K562 (cell line): ENCODE measurements around the gene EVL. TPM values are rescaled to one million over a fixed set of nuclear protein-coding genes. Genes with fewer than 3 reads are reported as not detected.
A peak's percentile ranks its signal among the peaks of the same experiment; 100 is the strongest.

Source experiments
- ATAC-seq: fragments of 200-7000 bp; cut with Tn5 transposase; 3 replicates; pipeline ENCODE4 v1.9.1; 2020; ENCODE audit warnings: moderate library complexity
- BruUV-seq: library from RNA; stranded (reverse); fragments of 400-500 nt; replicated peaks from 2 replicates; lab custom pipeline; 2021; lab: Mats Ljungman, UMichigan
- CTCF ChIA-PET: fragments of 300-600 bp; formaldehyde crosslinking; extraction: SDS; loops from one replicate; lab custom pipeline; 2021; ENCODE audit warnings: low intra/inter-chr PET ratio; lab: Yijun Ruan, JAX
- POLR2A ChIA-PET: fragments of 300-600, 350-650 bp; sonication (Branson Sonifier 250); formaldehyde crosslinking; extraction: SDS; loops from one replicate; lab custom pipeline; 2021; ENCODE audit warnings: antibody characterized with exemption, inconsistent platforms; lab: Yijun Ruan, JAX
- DNase-seq, 4 experiments: peaks; one replicate each; pipeline versions ENCODE4 v3.0.0 to v3.0.0-alpha.2; 2011 to 2018; ENCODE audit warnings: low spot score in 3 of 4, mixed read lengths in 3 of 4; ENCODE audit errors: extremely low read depth in 1 of 4
- FAIRE-seq: peaks from 2 replicates; lab custom pipeline; 2011; peaks lifted over from hg19 to GRCh38; lab: Jason Lieb, UNC
- H2AFZ ChIP-seq: 2 replicates; pipeline ENCODE4 v1.6.0; 2011; ENCODE audit warnings: low read depth, low read length, control low read depth, inconsistent platforms
- H3K27ac ChIP-seq: fragments of 200-600 bp; 3 replicates; pipeline ENCODE4 v1.8.0; 2011; ENCODE audit warnings: low read depth, mild to moderate bottlenecking, control low read depth, inconsistent platforms, low read length, moderate library complexity, mixed read lengths; ENCODE audit errors: extremely low read depth
- H3K27me3 ChIP-seq, 2 experiments: fragments of 300-600 bp in 1 of 2; 2 replicates in 1 of 2; 3 replicates in 1 of 2; pipeline versions ENCODE4 v1.6.0 to v1.8.0; 2011; ENCODE audit warnings: inconsistent platforms in 2 of 2, low read length in 2 of 2, mild to moderate bottlenecking in 1 of 2, mixed read lengths in 1 of 2, moderate library complexity in 1 of 2; ENCODE audit not compliant: control insufficient read depth in 2 of 2, insufficient read depth in 2 of 2
- H3K36me3 ChIP-seq: fragments of 300-600 bp; 3 replicates; pipeline ENCODE4 v1.8.0; 2011; ENCODE audit warnings: mild to moderate bottlenecking, low read length, inconsistent platforms; ENCODE audit not compliant: control insufficient read depth, insufficient read depth
- H3K4me1 ChIP-seq, 2 experiments: fragments of 200-600 bp in 1 of 2; replicated peaks in 1 of 2; 2 replicates in 1 of 2; 3 replicates in 1 of 2; pipeline versions ENCODE4 v1.5.1 to v1.8.0; 2011; ENCODE audit warnings: inconsistent platforms in 2 of 2, low read length in 2 of 2, mild to moderate bottlenecking in 1 of 2, mixed read lengths in 1 of 2, moderate library complexity in 1 of 2; ENCODE audit not compliant: control insufficient read depth in 2 of 2, insufficient read depth in 2 of 2
- H3K4me2 ChIP-seq: 2 replicates; pipeline ENCODE4 v1.6.1; 2011; ENCODE audit warnings: low read length, control low read depth, inconsistent platforms, mixed read lengths; ENCODE audit not compliant: insufficient read depth
- H3K4me3 ChIP-seq: fragments of 200-600 bp; sonication (generic), shearing (Covaris generic); 2 replicates; pipeline ENCODE4 v1.5.1; 2016; ENCODE audit warnings: control low read depth, inconsistent platforms
- H3K79me2 ChIP-seq: fragments of 200-600 bp; 3 replicates; pipeline ENCODE4 v1.8.0; 2011; ENCODE audit warnings: low read length, inconsistent platforms; ENCODE audit not compliant: control insufficient read depth, insufficient read depth
- H3K9ac ChIP-seq, 2 experiments: 2 replicates each; pipeline versions ENCODE4 v1.6.0 to v1.6.1; 2011; ENCODE audit warnings: low read depth in 2 of 2, low read length in 2 of 2, control low read depth in 1 of 2, inconsistent platforms in 1 of 2, mild to moderate bottlenecking in 1 of 2, mixed read lengths in 1 of 2; ENCODE audit not compliant: insufficient read depth in 1 of 2
- H3K9me1 ChIP-seq: one replicate; pipeline ENCODE4 v1.6.0; 2011; ENCODE audit warnings: inconsistent platforms, mild to moderate bottlenecking, low read length, moderate library complexity; ENCODE audit not compliant: control insufficient read depth, insufficient read depth
- H3K9me3 ChIP-seq: replicated peaks from 2 replicates; pipeline ENCODE4 v1.5.1; 2011; ENCODE audit warnings: low read depth, low read length, inconsistent platforms; ENCODE audit not compliant: control insufficient read depth, insufficient read depth
- H4K20me1 ChIP-seq: replicated peaks from 2 replicates; pipeline ENCODE4 v1.6.1; 2011; ENCODE audit warnings: low read length, inconsistent platforms, mixed read lengths; ENCODE audit not compliant: control insufficient read depth, insufficient read depth
- BRF1 ChIP-seq: IDR thresholded peaks from 3 replicates; pipeline ENCODE4 v1.6.1; 2011; ENCODE audit warnings: borderline replicate concordance, mild to moderate bottlenecking; ENCODE audit not compliant: insufficient read length; ENCODE audit errors: extremely low read depth
- MYBL2 ChIP-seq, 2 experiments: fragments of 450-650 bp in 1 of 2; sonication (generic) in 1 of 2; formaldehyde crosslinking in 1 of 2; IDR thresholded peaks; 2 replicates each; pipeline versions ENCODE4 v1.6.1 to v1.8.1; 2017 to 2022; ENCODE audit warnings: borderline replicate concordance in 1 of 2, inconsistent platforms in 1 of 2, low read depth in 1 of 2, mild to moderate bottlenecking in 1 of 2, missing genetic modification reagents in 1 of 2, moderate library complexity in 1 of 2
- RBFOX2 ChIP-seq: fragments of 200-400 bp; formaldehyde crosslinking; IDR thresholded peaks from 2 replicates; pipeline ENCODE4 v1.6.1; 2017; ENCODE audit warnings: low read depth, mild to moderate bottlenecking, low read length, moderate library complexity
- ZNF695 ChIP-seq: fragments of 450-650 bp; formaldehyde crosslinking; IDR thresholded peaks from 2 replicates; pipeline ENCODE4 v1.4.0; 2020; ENCODE audit warnings: mild to moderate bottlenecking, moderate library complexity
- ZNF75A ChIP-seq: fragments of 450-650 bp; formaldehyde crosslinking; IDR thresholded peaks from 2 replicates; pipeline ENCODE4 v1.4.0; 2020; ENCODE audit warnings: mild to moderate bottlenecking
- ZNF778 ChIP-seq: fragments of 450-650 bp; formaldehyde crosslinking; IDR thresholded peaks from 2 replicates; pipeline ENCODE4 v1.4.0; 2020; ENCODE audit warnings: mild to moderate bottlenecking, moderate library complexity
- WGBS: fragments of 100-300 bp; shearing (Covaris generic); methylation state at CpG from one replicate; pipeline ENCODE4 v1.1.6; 2016; ENCODE audit warnings: low coverage, mixed read lengths; ENCODE audit not compliant: insufficient coverage; ENCODE audit errors: missing lambda C conversion rate; 5-methylcytosine and 5-hydroxymethylcytosine counted together
- in situ Hi-C: fragments of 300-500 bp; cut with MboI; formaldehyde crosslinking; loops from 4 replicates; pipeline ENCODE4 v1.15.0; 2018; ENCODE audit warnings: inconsistent platforms, mixed read lengths
- intact Hi-C: fragments of 100-400 bp; cut with micrococcal nuclease; formaldehyde crosslinking; loops from 2 replicates; pipeline ENCODE4 v1.14.2; 2022
- polyA plus RNA-seq, 8 experiments: library from polyadenylated mRNA; depleted of rRNA in 4 of 8; stranded (reverse) in 5 of 8; unstranded in 3 of 8; fragments of >200 nt; fragmentation: Nextera tagmentation in 2 of 8; fragmentation: Illumina TruSeq in 1 of 8; extraction: Ambion mirVana in 2 of 8; extraction: Trizol in 1 of 8; gene quantifications; 2 replicates each; pipeline versions ENCODE4 v1.2.1 to v1.2.3, GENCODE V29; 2011 to 2014; ENCODE audit warnings: inconsistent platforms in 1 of 8, missing spikeins in 1 of 8
- total RNA-seq, 7 experiments: library from RNA; depleted of rRNA in 6 of 7; stranded (reverse); fragments of >200 nt in 6 of 7; fragmentation: Illumina TruSeq in 2 of 7; extraction: Trizol in 2 of 7; gene quantifications; 2 replicates each; pipeline versions ENCODE4 v1.2.1 to v1.2.3, GENCODE V29; 2011 to 2021; ENCODE audit warnings: low replicate concordance in 1 of 7

Gene EVL
- total and polyA plus RNA-seq, 9 of the 15 experiments (the other 6 are each of a cell fraction or from before 2014, with no cell fraction given), result 2.9 to 43.4 (median 23.9) TPM

- BruUV-seq, result no TSS peak
- Histone ChIP-seq H3K27me3 (no peaks in the 10 kb centered on the region), H3K36me3 (no peaks in the 10 kb centered on the region; the same call in 2 of the 3 replicates), H3K9me3 (no peaks in the 10 kb centered on the region), H3K4me1 (peaks cover 25 to 62% of the 10 kb centered on the region in 2 experiments), H3K27ac (peak overlapping the region; percentile 89), H4K20me1 (no peaks in the 10 kb centered on the region), H3K4me3 (no peak overlapping the region), H3K4me2 (peak overlapping the region; percentile 78), H3K79me2 (peaks cover 52% of the 10 kb centered on the region), H2AFZ (peak overlapping the region; percentile 78; the same call in 1 of the 2 replicates), H3K9me1 (no peaks in the 10 kb centered on the region), H3K9ac (peak overlapping the region; percentile 62 to 65; a peak in 3 of 4 replicates)
- POLR2A ChIA-PET, result interaction anchor here (0.6 kb wide), 1 partner anchor 56 kb away, joined by 3 read pairs; no protein-coding TSS in a partner anchor
- FAIRE-seq (no peak), DNase-seq (no peak), ATAC-seq (no peak)
- CTCF ChIA-PET, result no interaction called here
- WGBS, result 69% methylated on average over 9 of the region's 9 CpGs
- intact Hi-C loops, result loop anchor here (5.0 kb wide), 2 partner anchors 87 to 168 kb away; partner anchors contain the start of gene YY1
- TF ChIP-seq MYBL2 (IDR thresholded peaks at IDR 0.05; ENCODE audit: low read depth) (no peak), MYBL2 (CRISPR knock-in tag; IDR thresholded peaks at IDR 0.05; ENCODE audit: borderline replicate concordance) (no peak), ZNF75A (CRISPR knock-in tag) (no peak), ZNF778 (CRISPR knock-in tag) (no peak), BRF1 (no peak), RBFOX2 (no peak), ZNF695 (CRISPR knock-in tag) (no peak)
- in situ Hi-C loops, result no loop called here
Observed at GRCh38 chr14:100069161-100069800, 4.1 kb downstream of the EVL start.
